ENCODE results near the gene USP40. TPM values are rescaled to one million over a fixed set of nuclear protein-coding genes. Genes with fewer than 3 reads are reported as not detected.

USP40 gene
- total and polyA plus RNA-seq, 2 donors (not counting 1 experiment from before 2014, with no cell fraction given): 18.9 to 40.6 TPM

- Histone ChIP-seq H3K36me3 (ENCODE audit: control insufficient read depth, insufficient read depth, low read length) (peaks cover 10% of the 10 kb centered on the region), H3K4me3 (replicated peaks in 1 of 4; ENCODE audit: control extremely low read depth in 1 of 4, insufficient read depth in 1 of 4, low read depth in 3 of 4, low read length in 4 of 4) (no peak overlapping the region), H3K27me3 (ENCODE audit: control insufficient read depth, insufficient read depth, low read length) (no peaks in the 10 kb centered on the region), H3K4me2 (ENCODE audit: extremely low read depth, insufficient read depth, low read length) (no peak overlapping the region), H2AFZ (ENCODE audit: low read length) (no peak overlapping the region), H3K27ac (ENCODE audit: insufficient read depth, low read length) (no peak overlapping the region), H3K9me3 (ENCODE audit: control insufficient read depth, insufficient read depth, low read depth, low read length) (no peaks in the 10 kb centered on the region), H3K4me1 (ENCODE audit: control insufficient read depth, extremely low read depth, insufficient read depth, low read length) (peaks cover 3% of the 10 kb centered on the region), H4K20me1 (ENCODE audit: control insufficient read depth, extremely low read depth, insufficient read depth, low read length) (no peaks in the 10 kb centered on the region), H3K9ac (ENCODE audit: insufficient read depth, low read length) (no peak overlapping the region), H3K79me2 (ENCODE audit: control insufficient read depth, insufficient read depth, low read length) (no peaks in the 10 kb centered on the region)
- DNase-seq (ENCODE audit: low read depth in 2 of 2): no peak
- no peak for TF ChIP-seq EZH2 (IDR thresholded peaks at IDR 0.05; ENCODE audit: low read length, missing control alignments)
- no peak for TF ChIP-seq CTCF (conservative IDR thresholded peaks at IDR 0.05 in 1 of 2, IDR thresholded peaks at IDR 0.05 in 1 of 2; ENCODE audit: low read depth in 1 of 2, low read length in 2 of 2)
Observed at GRCh38 chr2:233466991-233467603, 99.5 kb downstream of the USP40 start.

- Histone ChIP-seq H3K27me3 (ENCODE audit: control insufficient read depth, insufficient read depth, low read length) (no peaks in the 10 kb centered on the region), H3K4me2 (ENCODE audit: extremely low read depth, insufficient read depth, low read length) (no peak overlapping the region), H3K27ac (ENCODE audit: insufficient read depth, low read length) (no peak overlapping the region), H3K4me3 (replicated peaks in 1 of 4; ENCODE audit: control extremely low read depth in 1 of 4, insufficient read depth in 1 of 4, low read depth in 3 of 4, low read length in 4 of 4) (no peak overlapping the region), H3K9me3 (ENCODE audit: control insufficient read depth, insufficient read depth, low read depth, low read length) (no peaks in the 10 kb centered on the region), H3K79me2 (ENCODE audit: control insufficient read depth, insufficient read depth, low read length) (no peaks in the 10 kb centered on the region), H2AFZ (ENCODE audit: low read length) (no peak overlapping the region), H4K20me1 (ENCODE audit: control insufficient read depth, extremely low read depth, insufficient read depth, low read length) (no peaks in the 10 kb centered on the region), H3K36me3 (ENCODE audit: control insufficient read depth, insufficient read depth, low read length) (peaks cover 10% of the 10 kb centered on the region), H3K4me1 (ENCODE audit: control insufficient read depth, extremely low read depth, insufficient read depth, low read length) (peaks cover 3% of the 10 kb centered on the region), H3K9ac (ENCODE audit: insufficient read depth, low read length) (no peak overlapping the region)
- DNase-seq (ENCODE audit: low read depth in 2 of 2): no peak
- no peak for TF ChIP-seq EZH2 (IDR thresholded peaks at IDR 0.05; ENCODE audit: low read length, missing control alignments)
- TF ChIP-seq CTCF (conservative IDR thresholded peaks at IDR 0.05 in 1 of 2, IDR thresholded peaks at IDR 0.05 in 1 of 2; ENCODE audit: low read depth in 1 of 2, low read length in 2 of 2): no peak
Observed at GRCh38 chr2:233464531-233465240, 101.9 kb downstream of the USP40 start.

DNA sequence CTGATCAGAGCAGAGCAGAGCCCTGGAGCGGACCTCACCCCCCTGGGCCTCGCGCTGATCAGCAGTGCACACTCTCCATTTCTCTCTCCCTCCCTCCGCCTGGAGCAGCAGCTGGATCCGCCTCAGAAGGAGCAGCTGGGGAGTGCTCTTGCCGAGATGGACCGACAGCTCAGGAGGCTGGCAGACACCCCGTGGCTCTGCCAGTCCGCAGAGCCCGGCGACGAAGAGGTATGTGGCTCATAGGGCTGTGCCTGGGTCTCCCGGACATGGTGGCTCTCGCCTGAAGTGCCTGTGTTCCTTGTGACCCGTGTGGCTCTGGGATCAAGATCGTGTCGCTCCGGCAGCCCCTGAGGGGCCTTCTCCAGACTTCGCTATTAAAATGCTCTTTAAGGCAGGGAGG is 102.5 kb downstream of the USP40 start:
- Histone ChIP-seq H3K9me3 (ENCODE audit: control insufficient read depth, insufficient read depth, low read depth, low read length) (no peaks in the 10 kb centered on the region), H2AFZ (ENCODE audit: low read length) (no peak overlapping the region), H3K9ac (ENCODE audit: insufficient read depth, low read length) (no peak overlapping the region), H3K27me3 (ENCODE audit: control insufficient read depth, insufficient read depth, low read length) (no peaks in the 10 kb centered on the region), H3K27ac (ENCODE audit: insufficient read depth, low read length) (no peak overlapping the region), H3K4me3 (replicated peaks in 1 of 4; ENCODE audit: control extremely low read depth in 1 of 4, insufficient read depth in 1 of 4, low read depth in 3 of 4, low read length in 4 of 4) (no peak overlapping the region), H3K36me3 (ENCODE audit: control insufficient read depth, insufficient read depth, low read length) (peaks cover 5% of the 10 kb centered on the region), H3K79me2 (ENCODE audit: control insufficient read depth, insufficient read depth, low read length) (no peaks in the 10 kb centered on the region), H3K4me2 (ENCODE audit: extremely low read depth, insufficient read depth, low read length) (no peak overlapping the region), H3K4me1 (ENCODE audit: control insufficient read depth, extremely low read depth, insufficient read depth, low read length) (no peaks in the 10 kb centered on the region), H4K20me1 (ENCODE audit: control insufficient read depth, extremely low read depth, insufficient read depth, low read length) (no peaks in the 10 kb centered on the region)
- no peak for TF ChIP-seq EZH2 (IDR thresholded peaks at IDR 0.05; ENCODE audit: low read length, missing control alignments)
- no peak for TF ChIP-seq CTCF (conservative IDR thresholded peaks at IDR 0.05 in 1 of 2, IDR thresholded peaks at IDR 0.05 in 1 of 2; ENCODE audit: low read depth in 1 of 2, low read length in 2 of 2)
- no peak for DNase-seq (ENCODE audit: low read depth in 2 of 2)
